ENCODE data around the gene OPA1. TPM values are rescaled to one million over a fixed set of nuclear protein-coding genes. Genes with fewer than 3 reads are reported as not detected.

Gene OPA1
- 77.3 and 87.4 TPM in 2 replicates for total RNA-seq

- DNase-seq (ENCODE audit: low read depth): peak; percentile 96
Measured at GRCh38 chr3:193592841-193593667, at the start of gene OPA1. Gene OPA1, plus strand, starts transcription at chr3:193593208. Its CDS starts 170 bp downstream, at chr3:193593378.

- no peak for DNase-seq (ENCODE audit: low read depth)
Measured at GRCh38 chr3:193544289-193544688, 48.7 kb upstream of the OPA1 start.

- no peak for DNase-seq (ENCODE audit: low read depth)
Measured at GRCh38 chr3:193545304-193545703, 47.7 kb upstream of the OPA1 start.

GRCh38 chr3:193546129-193546528 is 46.9 kb upstream of the OPA1 start:
- DNase-seq (ENCODE audit: low read depth): no peak

DNA sequence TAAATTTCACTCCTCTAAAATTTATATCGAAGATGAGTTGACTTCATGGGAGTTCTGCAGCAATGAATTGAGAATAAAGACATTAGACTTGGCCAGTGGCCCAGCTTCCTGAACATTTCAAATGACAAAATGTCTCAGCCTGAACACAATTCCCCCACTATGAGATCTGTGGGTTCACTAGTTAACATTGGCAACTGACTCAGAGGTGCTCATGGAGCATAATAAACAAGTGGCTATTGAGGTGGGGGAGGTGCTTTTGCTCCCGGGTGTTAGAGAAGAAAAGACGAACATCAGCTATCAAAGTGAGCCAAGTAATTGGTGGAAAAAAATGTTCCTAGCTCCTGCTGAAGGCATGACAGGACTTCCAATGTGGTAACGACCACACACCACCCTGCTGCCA is 44.6 kb upstream of the OPA1 start:
- no peak for DNase-seq (ENCODE audit: low read depth)

- DNase-seq (ENCODE audit: low read depth): no peak
Measured at GRCh38 chr3:193552923-193553322, 40.1 kb upstream of the OPA1 start.

- no peak for DNase-seq (ENCODE audit: low read depth)
Measured at GRCh38 chr3:193553586-193553985, 39.4 kb upstream of the OPA1 start.

DNA sequence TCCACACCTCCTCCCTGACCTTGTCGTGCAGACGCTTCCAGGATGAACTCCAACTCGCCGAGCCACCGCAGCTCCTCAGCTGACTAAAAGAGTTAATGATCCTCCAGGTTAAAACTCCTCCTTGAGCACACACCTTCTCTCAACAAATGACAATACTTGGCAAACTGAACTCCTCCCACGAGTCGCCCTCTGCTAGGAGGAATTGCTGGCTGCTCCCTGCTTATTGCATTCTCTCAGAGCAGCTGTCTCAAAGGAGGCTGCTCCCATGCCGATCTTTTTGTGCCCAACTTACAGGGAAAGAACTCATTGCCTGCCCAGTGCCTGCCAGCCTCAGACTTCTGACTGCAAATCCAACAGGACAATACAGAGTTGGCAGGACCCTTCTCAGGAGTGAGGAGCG is 38.2 kb upstream of the OPA1 start, which contains the start of gene ATP13A4:
TSS of gene ATP13A4 (minus strand) at position 85 of the 400 bp plus-strand sequence. CDS start 96 bp downstream, outside the sequence.
- peak; percentile 63 for DNase-seq (ENCODE audit: low read depth)

DNA sequence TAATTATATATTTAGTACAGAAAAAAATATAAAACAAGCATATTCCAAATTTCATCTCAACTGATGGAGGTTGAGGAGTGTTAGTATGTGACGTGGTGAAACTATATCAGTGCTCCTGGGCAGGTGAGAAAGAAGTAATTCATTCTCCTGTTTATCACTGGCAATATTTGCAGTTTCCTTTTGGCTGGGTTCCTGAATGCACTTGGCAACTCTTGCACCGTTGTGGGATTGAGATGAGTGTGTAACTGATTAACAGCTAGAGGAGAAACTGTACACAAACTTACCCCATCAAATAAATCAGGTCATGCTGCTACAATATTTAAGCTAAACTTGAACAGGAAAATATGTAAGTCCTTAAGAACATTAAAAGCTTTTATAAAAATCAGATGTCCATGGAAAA is 36.2 kb upstream of the OPA1 start:
- DNase-seq (ENCODE audit: low read depth): peak; percentile 45

DNA sequence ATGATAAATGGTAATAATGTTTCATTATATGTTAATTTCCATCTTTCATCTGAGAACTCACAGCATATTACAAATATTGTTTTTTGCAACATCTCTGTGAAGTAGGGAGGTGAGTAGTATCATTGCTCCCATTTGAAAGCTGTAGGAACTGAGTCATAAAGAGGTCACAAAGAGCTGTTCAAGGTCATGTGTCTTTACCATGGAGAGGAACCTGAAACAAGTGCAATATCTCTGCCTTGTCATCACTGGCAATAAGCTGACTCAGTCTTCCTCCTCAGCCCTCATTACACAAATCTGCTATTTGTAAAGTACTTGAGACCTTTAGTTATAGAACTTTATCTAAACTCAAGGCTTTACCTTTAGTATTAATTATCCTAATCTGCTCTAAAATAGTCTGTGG is 33.9 kb upstream of the OPA1 start:
- DNase-seq (ENCODE audit: low read depth): no peak

- DNase-seq (ENCODE audit: low read depth): no peak
Measured at GRCh38 chr3:193560091-193560490, 32.9 kb upstream of the OPA1 start.

- no peak for DNase-seq (ENCODE audit: low read depth)
Measured at GRCh38 chr3:193560870-193561269, 32.1 kb upstream of the OPA1 start.

DNA sequence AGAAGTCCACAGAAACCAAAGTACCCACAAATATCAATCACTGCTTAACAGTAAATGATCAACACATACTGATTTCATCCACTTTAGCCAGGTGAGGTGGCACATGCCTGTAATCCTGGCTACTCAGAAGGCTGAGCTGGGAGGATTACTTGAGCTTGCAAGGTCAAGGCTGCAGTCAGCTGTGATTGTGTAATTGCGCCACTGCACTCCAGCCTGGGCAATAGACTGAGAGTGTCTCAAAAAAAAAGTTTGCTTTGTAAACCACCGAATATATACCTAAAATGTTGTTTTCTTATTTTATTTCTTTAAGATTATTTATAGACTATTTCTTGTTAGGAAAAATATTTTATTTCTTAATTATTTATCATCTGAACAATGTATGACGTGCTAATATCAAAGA is 29.6 kb upstream of the OPA1 start:
- DNase-seq (ENCODE audit: low read depth): peak; percentile 7

DNA sequence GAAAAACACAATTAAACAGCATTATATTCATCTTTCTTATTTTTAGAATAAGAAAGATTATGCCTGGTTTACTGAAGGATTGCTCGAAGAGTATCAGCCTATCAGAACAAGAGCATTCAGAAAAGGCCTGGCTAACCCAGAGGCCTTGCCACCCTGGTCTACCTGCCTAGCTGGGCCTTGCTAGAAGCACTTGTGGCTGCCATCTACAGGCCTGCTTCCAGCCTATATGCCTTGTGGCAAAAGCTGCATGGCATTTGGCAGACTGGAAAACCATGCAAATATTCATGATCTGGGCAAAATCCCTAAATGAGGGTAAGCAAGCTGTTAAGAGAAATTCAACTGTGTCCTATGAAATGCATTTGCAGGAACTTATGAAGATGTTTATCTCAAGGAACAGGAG is 29.0 kb upstream of the OPA1 start:
- DNase-seq (ENCODE audit: low read depth): peak; percentile 11

GRCh38 chr3:193569119-193569518 is 23.9 kb upstream of the OPA1 start:
- DNase-seq (ENCODE audit: low read depth): no peak

DNA sequence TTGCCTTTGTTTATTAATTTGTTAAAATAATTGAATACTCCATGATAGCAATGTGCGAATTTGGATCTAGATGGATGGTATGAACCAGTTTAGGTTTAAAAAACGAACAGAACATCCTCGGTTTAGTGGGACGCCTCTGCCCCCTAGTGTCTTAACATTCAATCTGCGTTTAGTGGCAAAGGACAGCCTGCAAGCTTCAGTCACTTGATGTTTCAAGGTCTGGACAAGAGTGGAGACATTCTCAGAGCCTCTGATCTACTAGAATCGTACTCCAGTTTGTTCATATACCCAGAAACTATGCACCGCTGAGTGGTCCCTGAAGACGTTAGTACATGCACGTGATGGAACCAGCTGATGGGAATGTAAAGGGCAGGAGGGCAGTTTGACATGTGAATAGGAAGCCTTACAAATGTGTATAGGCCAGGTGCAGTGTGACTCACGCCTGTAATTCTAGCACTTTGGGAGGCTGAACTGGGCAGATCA is 20.5 kb upstream of the OPA1 start:
- DNase-seq (ENCODE audit: low read depth): peak; percentile 52

GRCh38 chr3:193573403-193574191 is 19.4 kb upstream of the OPA1 start:
- no peak for DNase-seq (ENCODE audit: low read depth)

- DNase-seq (ENCODE audit: low read depth): no peak
Measured at GRCh38 chr3:193574488-193575070, 18.4 kb upstream of the OPA1 start.

- no peak for DNase-seq (ENCODE audit: low read depth)
Measured at GRCh38 chr3:193585530-193585929, 7.5 kb upstream of the OPA1 start.

DNA sequence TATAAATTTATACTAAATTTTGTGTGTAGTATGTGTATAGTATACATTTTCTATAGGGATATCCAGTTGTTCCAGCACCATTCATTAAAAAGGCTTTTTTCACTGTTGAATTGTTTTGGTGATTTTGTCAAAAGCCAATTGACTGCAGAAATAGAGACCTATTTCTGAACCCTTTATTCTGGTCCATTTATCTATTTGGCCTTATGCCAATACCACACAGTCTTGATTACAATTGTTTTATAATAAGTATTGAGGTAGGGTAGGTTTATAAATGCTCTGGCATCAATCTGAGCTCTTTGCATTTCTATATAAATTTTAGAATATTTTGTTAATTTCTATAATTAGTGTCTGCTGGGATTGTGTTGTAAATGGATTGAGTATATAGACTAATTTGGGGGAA is 6.5 kb upstream of the OPA1 start:
- no peak for DNase-seq (ENCODE audit: low read depth)

DNA sequence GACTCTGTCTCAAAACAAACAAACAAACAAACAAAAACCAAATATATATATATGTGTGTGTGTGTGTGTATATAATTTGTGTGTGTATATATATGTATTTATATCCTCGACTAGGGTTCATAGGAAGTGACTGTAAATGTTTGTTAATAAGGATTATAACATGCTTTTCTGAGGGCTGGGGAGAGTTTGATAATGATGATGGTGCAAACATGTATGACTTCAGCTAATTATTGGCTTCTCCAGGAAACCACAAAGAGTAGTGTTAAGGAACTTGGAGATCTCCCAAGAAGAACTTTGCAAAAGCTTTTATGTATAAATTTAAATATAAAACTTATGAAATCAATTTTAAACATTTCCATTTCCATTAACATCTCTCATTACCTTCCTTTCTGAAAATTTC is 3.9 kb upstream of the OPA1 start:
- DNase-seq (ENCODE audit: low read depth): no peak

GRCh38 chr3:193589616-193590015 is 3.4 kb upstream of the OPA1 start:
- no peak for DNase-seq (ENCODE audit: low read depth)

Data from renal cortical epithelial cell (primary cell).